IPS-11a (cell line): ENCODE data around the gene HAUS8.
A peak's percentile ranks its signal among the peaks of the same experiment; 100 is the strongest.

Experiments
- H3K4me3 ChIP-seq: one replicate; pipeline ENCODE4 v1.5.1; 2013; ENCODE audit warnings: low read depth, low read length, control low read depth

The HAUS8 gene

DNA sequence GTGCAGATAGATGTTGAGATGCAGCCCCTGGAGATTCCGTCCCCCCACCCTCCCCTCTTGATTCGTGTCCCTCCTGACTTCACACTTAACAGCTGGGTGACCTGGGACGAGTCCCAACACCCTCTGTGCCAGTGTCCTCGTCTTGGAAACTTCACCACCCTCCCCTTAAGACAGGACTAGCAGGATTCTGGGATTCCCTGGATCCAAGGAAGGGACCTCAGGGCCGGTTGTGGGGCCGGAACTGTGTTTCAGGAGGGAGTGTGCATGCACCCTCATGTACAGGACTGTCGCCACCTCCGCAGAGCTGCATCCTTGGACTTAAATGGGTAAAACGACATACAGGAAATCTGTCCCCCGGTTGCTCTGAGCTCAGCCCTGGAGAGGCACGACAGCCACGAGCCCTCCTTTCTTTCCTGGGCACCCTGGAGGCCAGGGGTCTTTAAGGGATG is 1.3 kb upstream of the HAUS8 start:
- H3K4me3 ChIP-seq: peak overlapping the region; percentile 78

DNA sequence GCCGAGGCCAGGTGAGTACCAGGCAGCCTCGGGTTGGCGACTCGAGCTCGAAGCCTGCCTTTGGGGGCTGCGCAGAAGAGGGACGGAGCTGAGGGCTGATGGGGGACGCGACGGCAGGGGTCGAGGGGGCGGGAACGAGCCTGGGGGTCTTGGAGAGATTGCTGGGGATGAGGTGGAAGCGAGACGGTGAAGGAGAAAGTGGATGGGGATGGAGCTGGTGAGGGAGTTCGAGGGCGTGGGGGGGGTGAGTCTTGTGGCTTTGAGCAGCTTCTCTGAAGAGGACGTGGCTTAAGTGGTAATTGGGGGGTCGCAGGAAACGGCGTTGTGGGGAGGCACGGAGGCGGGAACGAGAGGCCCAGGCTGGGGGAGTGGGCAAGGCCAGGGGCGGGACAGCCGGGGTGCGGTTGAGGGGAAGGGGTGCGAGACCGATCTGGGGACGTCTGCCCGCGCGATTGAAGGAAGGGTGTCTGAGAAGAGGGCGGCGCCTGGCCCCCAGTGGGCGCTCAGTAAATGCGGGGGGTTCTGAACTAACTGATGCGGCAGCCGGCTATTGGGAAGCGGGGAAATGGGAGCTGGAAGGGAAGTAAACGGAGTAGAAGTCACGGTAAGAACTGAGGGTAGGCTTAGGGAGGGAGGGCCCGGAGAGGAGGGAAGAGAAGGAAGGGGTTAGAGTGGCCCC is 751 bp upstream of the HAUS8 start:
- H3K4me3 ChIP-seq: peak overlapping the region; percentile 78

DNA sequence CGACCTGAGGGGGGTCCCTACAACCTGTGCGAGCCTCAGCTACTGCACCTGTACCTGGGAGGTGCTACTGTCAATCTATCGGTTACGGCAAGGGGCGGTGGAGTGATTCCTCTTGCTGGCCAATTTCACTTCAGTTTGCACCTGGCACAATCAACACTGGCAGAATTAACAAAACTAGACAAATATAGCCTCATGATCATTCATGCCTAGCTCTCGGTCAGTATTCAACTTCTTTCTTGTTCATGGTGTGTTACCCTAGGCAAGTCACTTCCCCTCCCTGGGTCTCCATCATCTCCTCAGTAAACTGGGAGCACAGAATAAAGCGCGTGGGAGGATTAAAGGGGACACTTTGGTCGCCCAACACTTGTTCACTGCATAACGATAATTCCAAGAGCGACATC is 618 bp downstream of the HAUS8 start:
- H3K4me3 ChIP-seq: peak overlapping the region; percentile 95

DNA sequence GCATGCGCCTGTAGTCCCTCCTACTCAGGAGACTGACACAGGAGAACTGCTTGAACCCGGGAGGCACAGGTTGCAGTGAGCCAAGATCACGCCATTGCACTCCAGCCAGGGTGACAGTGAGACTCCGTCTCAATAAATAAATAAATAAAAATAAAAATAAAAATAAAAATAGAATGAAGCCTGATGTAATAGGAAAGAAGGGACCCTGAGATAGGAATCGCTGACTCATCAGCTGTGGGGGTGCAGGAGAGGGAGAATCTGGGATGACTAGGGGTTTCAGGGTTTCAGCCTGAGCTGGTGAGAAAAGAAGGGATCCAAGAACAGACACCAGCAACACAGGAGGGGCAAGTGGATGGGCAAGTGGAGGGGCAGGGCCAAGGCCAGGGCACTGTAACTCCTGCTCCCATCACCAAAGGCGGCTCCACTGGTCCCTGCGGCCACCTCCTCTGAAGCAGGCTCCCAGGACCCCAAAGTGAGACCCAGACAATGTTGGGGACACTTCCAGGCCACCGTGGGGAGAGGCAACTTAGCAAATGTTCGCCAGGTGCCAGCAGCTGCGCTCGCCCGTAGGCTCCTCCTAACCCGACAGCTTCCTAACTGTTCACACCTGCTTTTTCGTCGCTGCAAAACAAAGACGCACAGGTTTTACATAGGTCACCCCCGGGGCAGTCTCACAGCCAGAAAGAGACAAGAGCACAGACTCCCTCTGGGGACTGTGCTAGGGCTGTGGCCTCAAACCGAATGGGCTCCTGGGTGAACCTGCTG is 1.2 kb downstream of the HAUS8 start:
- H3K4me3 ChIP-seq: peak overlapping the region; percentile 95

DNA sequence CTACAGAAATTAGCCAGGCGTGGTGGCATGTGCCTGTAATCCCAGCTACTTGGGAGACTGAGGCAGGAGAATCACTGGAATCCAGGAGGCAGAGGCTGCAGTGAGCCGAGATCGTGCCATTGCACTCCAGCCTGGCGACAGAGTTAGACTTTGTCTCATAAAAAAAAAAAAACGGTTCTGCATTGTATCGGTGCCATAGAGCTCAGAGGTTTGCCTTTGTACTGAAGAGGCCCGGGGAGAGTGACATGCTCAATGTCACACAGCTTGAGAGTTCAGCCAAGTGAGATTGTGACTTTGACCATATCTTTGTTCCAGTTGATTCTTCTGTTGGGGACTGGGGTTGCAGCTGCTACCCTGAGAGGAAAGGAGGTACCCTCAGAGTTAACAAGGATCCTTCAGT is 4.3 kb downstream of the HAUS8 start:
- no peak overlapping the region for H3K4me3 ChIP-seq

DNA sequence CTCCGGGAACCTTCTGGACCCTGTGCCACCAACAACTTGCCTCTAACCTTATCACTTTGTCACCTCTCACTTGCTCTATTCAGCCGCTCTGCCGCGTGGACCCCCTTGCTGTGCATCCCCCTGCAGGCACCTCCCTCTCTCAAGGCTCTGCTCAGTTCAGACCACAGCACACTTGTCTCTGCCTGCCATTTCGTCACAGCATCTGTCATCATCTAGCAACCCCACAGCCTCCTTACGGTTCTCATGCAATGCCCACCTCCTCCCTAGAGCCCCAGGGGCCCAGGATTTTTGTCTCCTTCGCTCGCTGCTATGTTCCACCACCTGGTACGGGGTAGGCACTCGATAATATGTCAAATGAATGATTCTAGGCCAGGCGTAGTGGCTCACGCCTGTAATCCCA is 4.8 kb downstream of the HAUS8 start:
- no peak overlapping the region for H3K4me3 ChIP-seq

DNA sequence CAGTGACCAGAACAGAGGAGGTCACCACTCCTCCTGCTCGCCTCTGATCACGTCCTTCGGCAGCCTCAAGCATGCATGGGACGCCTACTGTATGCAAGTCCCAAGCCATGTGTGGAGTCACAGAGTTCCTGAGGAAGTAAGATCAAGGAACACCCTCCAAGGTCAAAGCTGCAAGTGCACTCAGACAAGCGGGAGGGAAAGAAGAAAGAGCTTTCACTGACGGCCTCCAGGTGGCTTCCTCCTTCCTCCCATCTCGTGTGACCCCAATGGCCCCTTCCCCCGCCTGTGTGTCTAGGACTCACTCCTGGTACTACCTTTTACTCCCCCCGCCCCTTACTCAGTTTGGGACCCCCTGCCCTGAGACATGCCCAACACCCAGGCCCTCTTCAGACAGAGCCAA is 6.1 kb downstream of the HAUS8 start:
- no peak overlapping the region for H3K4me3 ChIP-seq

DNA sequence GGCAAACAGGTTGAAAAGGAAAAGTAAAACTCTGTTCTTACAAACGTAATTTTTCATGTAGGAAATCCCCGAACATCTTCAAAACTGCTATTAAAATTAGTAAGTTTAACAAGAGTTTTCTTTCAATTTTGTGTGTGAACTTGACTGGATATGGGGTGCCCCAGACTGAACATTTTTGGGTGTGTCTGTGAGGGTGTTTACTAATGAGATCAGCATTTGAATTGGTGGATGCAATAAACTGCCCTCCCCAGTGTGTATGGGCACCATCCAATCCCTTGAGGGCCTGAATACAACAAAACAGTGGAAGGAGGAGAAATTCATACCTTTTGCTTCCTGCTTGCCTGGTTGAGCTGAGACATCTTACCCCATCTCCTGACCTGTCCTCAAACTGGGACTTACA is 11.8 kb downstream of the HAUS8 start:
- no peak overlapping the region for H3K4me3 ChIP-seq

DNA sequence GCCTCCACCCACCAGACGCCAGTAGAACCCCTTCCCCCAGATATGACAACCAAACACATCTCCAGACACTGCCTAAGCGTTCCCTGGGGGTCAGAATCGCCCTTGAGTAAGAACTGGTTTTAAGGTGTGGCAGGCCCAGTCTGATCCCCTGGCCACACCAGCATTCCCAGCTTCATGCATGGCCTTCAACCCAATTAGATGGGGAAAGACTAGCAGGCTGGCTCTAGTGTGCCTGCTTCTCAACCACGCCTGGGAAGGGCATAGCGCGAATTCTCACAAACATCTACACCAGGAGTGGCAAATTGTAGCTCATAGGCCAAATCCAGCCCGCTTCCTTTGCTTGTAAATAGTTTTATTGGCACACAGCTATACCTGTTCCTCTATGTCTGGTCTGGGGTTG is 13.6 kb downstream of the HAUS8 start:
- H3K4me3 ChIP-seq: no peak overlapping the region

DNA sequence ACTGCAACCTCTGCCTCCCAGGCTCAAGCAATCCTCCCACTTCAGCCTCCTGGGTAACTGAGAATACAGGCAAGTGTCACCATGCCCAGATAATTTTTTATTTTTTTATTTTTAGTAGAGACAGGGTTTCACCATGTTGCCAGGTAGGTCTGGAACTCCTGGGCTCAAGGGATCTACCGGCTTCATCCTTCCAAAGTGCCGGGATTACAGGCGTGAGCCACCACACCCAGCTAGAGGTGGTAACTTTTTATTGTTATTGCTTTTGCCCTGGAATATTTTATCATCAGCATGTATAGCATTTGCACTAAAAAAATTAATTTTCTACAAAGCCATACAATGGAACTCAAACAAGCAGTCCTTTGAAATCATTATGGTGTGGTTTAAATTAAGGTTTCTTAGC is 14.0 kb downstream of the HAUS8 start:
- H3K4me3 ChIP-seq: no peak overlapping the region

DNA sequence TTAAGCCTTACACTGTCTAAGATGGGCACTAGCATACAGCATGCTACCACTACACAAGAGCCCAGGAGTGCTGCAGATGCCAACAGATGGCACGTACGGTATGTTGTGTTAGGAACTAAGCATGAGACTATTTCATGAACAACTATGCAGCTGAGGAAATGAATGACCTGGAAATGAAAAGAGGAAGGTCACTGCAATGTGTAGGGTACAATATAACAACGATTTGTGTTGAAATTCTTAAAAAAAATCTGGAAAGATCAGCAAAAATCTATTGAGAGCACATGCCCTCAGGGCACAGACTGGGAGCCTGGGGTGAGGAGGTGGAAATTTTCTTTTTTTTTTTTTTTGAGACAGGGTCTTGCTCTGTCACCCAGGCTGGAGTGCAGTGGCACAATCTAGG is 14.4 kb downstream of the HAUS8 start:
- no peak overlapping the region for H3K4me3 ChIP-seq

DNA sequence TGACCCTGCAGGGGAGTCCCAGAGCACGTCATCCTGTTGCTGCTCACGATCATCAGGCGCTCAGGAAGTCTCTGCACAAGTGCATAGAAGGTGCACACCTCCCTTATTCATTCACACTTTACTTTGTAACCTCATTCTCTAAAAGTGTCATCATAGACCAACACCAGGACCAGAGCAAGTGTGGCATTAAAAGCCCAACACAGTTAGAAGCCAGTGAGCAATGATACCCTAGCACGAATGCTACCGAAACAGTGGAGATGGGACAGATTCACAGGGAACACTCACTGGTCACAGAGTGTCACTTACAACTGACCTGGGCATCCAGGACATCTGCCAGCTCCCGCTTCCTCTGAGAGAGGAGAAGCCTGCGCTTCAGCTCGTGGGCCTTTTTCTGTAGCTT is 17.0 kb downstream of the HAUS8 start:
- H3K4me3 ChIP-seq: no peak overlapping the region

DNA sequence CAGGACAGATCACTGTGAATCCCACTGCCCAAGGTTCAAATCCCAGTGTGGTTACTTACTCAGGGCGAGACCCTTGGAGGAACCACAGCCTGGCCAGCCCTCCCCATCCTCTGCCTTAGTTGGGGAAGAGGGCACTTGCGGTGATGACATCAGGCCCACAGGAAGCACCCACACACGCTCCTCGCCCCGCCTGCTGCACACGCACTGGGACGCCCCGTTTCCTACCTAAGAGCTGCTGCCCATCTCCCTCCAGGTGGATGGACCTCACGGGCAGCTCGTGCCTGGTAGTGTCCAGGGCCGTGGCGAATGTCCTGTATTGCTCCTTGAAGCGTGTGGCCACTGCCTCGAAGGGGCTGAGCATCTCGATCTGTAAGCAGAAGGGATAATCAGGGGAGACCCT is 19.6 kb downstream of the HAUS8 start:
- no peak overlapping the region for H3K4me3 ChIP-seq

DNA sequence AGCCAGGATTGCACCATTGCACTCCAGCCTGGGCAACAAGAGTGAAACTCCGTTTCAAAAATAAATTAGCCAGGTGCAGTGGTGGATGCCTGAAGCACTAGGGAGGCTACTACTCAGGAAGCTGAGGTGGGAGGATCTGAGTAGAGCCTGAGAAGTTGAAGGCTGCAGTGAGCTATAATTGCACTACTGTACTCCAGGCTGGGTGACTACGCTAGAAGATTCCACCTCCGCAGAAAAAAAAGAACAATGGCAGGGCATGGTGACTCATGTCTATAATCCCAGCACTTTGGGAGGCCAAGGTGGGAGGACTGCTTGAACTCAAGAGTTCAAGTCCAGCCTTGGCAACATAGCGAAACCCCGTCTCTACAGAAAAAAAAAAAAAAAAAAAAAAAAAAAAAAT is 20.5 kb downstream of the HAUS8 start:
- no peak overlapping the region for H3K4me3 ChIP-seq

DNA sequence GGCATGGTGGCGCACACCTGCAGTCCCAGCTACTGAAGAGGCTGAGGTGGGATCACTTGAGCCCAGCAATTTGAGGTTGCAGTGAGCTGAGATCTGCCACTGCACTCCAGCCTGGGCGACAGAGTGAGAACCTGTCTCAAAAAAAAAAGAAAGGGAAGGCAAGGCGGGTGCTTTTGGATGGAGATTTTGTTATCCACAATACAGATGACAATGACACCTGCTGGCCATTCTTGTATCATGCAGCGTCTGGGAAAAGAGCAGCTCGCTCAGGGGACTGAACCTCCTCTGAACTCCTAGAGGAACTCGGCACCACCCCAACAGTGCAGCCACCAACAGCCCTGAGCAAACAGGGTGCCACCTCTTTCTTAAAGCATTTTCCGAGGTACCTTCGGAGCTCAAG is 22.8 kb downstream of the HAUS8 start:
- H3K4me3 ChIP-seq: no peak overlapping the region

DNA sequence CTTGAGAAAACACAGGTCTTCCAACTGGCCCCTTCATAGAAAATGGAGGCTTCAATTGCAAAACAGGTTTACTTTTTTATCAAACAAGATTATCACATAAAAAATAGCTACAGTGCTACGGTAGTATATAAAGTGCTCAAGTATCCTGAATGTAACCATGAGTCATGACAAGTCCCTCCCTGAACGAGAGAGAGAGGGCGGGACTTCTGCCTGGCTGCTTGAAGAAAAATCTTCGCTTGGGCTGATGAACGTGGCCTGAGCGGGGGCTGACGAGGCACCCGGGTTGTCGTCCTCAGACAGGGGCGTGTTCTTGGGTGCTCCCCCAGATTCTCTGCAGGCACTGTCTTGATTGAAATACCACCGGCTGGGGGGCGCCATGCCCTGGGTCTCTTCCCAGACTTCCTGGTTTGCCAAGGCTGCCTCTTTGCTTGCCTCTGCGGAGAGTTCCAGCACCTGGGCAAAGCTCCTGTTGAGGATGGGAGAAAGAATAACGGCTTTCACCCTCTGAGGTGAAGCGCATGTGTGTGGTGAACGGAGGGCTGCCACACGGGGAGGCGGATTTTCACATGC is 25.5 kb downstream of the HAUS8 start:
- H3K4me3 ChIP-seq: no peak overlapping the region

DNA sequence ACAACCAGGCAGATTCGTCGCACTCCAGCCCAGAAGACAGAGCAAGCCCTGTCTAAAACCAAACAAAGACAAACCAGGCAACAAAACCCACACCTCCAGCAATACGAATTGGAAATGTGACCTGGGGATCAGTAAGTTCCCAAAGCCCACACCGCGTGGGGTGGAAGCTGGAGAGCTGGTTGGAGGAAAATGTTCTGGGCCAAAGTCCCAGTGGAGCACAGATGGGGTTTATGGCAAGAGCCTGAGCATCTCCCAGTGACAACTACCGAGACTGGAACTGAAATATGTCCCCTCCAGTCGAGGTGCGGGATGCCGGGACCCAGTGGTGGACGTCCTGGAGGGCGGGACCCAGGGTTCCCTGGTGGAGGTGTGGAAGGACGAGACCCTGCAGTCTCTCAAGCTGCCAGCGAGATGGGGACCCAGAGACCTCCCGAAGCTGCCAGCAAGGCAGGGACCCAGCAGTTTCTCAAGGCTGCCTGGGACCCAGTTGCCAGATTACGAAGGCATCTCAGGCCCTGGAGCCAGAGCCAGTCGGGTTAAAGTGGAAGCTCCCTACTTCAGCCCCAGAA is 26.3 kb downstream of the HAUS8 start:
- no peak overlapping the region for H3K4me3 ChIP-seq

DNA sequence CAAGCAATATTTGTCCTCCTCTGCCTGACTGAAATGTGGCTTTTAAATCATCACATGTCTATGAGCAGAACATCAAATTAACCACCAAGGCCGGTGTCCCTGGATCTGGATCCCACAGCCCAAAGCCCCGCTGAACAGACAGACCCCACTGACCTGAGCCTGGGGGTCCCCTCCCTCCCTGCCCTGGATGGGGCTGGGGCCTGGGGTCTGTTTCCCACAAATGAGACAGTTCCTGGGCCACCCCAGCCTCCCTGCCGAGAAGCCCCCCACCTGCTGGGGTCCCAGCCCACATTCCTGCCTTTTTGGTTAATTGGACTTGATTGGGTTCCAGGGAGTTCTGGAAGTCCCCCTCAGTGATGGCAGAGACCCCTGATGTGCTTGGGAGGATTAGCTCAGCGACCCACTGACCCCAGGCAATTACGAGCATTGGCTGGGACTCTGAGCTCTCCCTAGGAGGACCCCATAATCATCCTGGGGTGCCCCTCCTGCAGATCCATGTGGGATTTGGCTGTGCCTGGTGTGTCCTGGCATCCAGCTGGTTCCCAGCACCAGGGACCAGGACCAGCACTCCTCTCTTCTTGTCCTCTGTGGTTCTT is 29.2 kb downstream of the HAUS8 start:
- no peak overlapping the region for H3K4me3 ChIP-seq

DNA sequence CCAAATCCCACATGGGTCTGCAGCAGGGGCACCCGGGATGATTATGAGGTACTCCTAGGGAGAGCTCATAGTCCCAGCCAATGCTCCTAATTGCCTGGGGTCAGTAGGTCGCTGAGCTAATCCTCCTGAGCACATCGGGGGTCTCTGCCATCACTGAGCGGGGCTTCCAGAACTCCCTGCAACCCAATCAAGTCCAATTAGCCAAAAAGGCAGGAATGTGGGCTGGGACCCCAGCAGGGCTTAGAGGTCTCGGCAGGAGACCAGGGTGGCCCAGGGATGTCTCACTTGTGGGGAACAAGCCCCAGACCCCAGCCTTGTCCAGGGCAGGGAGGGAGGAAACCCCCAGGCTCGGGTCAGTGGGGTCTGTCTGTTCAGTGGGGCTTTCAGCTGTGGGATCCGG is 31.5 kb downstream of the HAUS8 start:
- H3K4me3 ChIP-seq: no peak overlapping the region

DNA sequence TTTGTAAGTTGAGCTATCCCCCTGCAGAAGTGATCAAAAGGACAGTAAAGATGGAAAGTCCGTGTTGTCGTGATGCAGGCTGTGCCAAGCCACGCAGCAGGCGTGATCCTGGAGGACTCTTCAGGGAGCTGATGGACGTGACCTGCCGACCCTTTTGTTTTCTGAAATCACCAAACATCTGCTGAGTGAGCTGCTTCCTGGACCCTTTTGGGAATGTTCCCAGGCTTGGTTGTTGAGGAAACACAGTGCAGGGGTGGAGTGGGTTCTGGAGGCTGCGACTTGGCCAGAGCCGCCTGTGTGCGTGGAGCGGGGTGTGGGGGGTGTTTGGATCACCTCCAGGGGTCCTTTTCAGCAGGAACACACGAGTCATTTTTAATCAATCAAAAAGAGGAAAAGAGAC is 33.3 kb downstream of the HAUS8 start:
- no peak overlapping the region for H3K4me3 ChIP-seq

DNA sequence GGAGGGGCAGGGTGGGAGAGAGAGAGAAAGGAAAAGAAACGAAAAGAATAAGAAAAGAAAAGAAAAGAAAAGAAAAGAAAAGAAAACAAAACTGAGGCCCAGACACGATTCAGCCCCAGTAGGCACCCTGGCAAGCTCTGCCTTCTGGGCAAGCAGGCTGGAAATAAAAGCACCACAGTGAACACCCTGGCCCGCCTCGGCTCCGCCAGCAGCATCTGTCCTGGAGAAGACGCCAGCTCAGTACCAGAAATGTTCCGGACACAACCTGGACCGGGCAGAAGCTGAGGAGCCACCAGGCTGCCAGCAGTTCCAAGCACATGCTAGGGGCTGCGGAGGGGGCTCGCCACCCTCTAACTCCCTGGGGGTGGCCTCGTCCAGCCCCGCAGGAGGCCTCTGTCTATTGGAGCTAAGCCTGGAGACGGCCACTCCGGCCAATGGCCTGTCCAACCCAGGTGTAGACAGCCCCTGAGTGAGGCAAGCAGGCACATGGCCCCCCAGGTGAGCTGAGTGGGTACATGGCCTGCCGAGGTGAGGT is 37.2 kb downstream of the HAUS8 start:
- H3K4me3 ChIP-seq: no peak overlapping the region
